Measurements from ENCODE around the gene FOXK1.

Gene FOXK1

DNA sequence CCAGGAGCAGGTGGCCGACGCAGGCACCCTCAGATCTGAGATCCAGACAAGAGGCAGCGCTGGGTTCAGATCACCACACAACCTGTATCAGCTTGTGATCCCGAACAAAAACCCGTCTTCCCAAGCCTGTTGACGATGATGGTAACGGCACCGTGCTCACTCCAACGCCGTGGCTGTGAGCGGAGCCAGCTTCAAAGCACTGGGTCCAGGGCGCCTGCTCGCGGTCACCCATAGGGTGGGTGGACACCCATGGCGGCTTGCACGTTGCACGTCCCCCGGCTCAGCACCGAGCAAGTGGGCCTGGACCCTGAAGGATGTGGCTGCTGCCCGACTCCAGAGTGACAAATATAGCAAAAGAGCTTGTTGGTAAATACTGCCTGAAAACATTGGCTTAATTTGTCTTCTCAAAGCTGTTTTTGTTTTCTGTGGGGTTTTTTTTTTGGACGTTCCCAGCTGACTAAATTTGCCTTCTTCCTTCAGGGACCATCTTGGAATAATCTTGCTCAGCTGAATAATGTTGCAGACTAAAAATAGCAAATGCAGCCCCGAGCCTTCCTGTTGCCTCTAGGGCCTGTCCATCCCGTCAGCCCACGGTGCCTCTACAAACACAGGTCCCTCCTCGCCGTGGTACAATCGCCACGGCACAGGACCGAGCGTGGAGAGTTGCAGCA, 41.0 kb downstream of the FOXK1 start:
- WGBS, 2 donors (ENCODE audit: extremely low coverage in 2 of 2, insufficient read length in 2 of 2, insufficient replicate concordance in 1 of 2), result no CpG with 5 or more reads among the region's 30 CpGs
- peak overlapping the region; percentile 84 for H2AK5ac ChIP-seq (ENCODE audit: low read depth, low read length)
- H3K4me1 ChIP-seq (ENCODE audit: control insufficient read depth in 2 of 2, insufficient read depth in 1 of 2, low read depth in 1 of 2, low read length in 2 of 2), result peaks cover 12 to 18% of the 10 kb centered on the region in 2 donors
- H3K14ac ChIP-seq (ENCODE audit: low read length), result peak overlapping the region; percentile 38
- no peak overlapping the region for H2BK12ac ChIP-seq (ENCODE audit: low read length)
- peak overlapping the region; percentile 71 for H3K18ac ChIP-seq (ENCODE audit: low read length)
- no peaks in the 10 kb centered on the region for H3K27me3 ChIP-seq (ENCODE audit: control insufficient read depth in 3 of 3, insufficient read depth in 3 of 3, low read depth in 1 of 3, low read length in 3 of 3)
- DNase-seq (ENCODE audit: low spot score), result no peak
- H3K79me1 ChIP-seq (ENCODE audit: low read depth, low read length), result peaks cover 21% of the 10 kb centered on the region
- H3K4me2 ChIP-seq (ENCODE audit: insufficient read depth, low read length, poor library complexity, severe bottlenecking), result no peak overlapping the region
- no peak overlapping the region for H3K27ac ChIP-seq (replicated peaks; ENCODE audit: low read length)
- peak overlapping the region; percentile 11 for H2BK5ac ChIP-seq (ENCODE audit: low read length)
- peak overlapping the region; percentile 97 for H3K23ac ChIP-seq (ENCODE audit: low read depth, low read length, poor library complexity)
- H4K91ac ChIP-seq (ENCODE audit: low read depth, low read length, poor library complexity), result no peak overlapping the region
- no peaks in the 10 kb centered on the region for H3K9me3 ChIP-seq (replicated peaks in 1 of 2; ENCODE audit: control insufficient read depth in 2 of 2, insufficient read depth in 1 of 2, low read depth in 1 of 2, low read length in 2 of 2)
- H3K4ac ChIP-seq (ENCODE audit: low read length), result no peak overlapping the region
- no peak overlapping the region for H2AFZ ChIP-seq (ENCODE audit: low read length)
- H3K4me3 ChIP-seq (ENCODE audit: low read length in 2 of 2), result no peak overlapping the region
- H2BK120ac ChIP-seq (ENCODE audit: low read depth, low read length), result peak overlapping the region; percentile 91
- no peak overlapping the region for H2BK15ac ChIP-seq (ENCODE audit: low read length)
- no peak overlapping the region for H3K9ac ChIP-seq (ENCODE audit: low read depth, low read length, poor library complexity)
- H3K36me3 ChIP-seq (replicated peaks in 1 of 2; ENCODE audit: control insufficient read depth in 2 of 2, insufficient read depth in 2 of 2, low read length in 2 of 2), result peaks cover 5 to 50% of the 10 kb centered on the region in 2 donors
- no peak overlapping the region for H4K8ac ChIP-seq (ENCODE audit: low read depth, low read length)

DNA sequence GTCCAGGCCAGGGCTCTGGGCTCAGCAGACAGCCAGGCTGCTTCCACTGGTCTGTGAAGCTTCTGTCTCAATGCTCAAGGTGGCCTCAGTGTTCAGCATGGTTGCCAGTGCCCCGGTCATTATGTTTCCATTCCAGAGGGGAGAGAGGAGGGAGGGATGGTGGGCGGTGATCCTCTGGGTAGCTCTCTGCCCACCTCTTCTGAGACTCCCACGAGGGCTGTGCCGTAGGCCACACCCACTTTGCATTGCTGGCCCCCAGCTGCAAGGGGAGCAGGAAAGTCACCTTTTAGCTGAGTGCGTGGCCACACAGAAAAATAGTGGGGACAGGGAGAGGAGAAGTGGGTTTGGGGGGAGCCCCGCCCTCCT, 42.5 kb downstream of the FOXK1 start:
- no peak overlapping the region for H2BK120ac ChIP-seq (ENCODE audit: low read depth, low read length)
- H3K4me1 ChIP-seq (ENCODE audit: control insufficient read depth in 2 of 2, insufficient read depth in 1 of 2, low read depth in 1 of 2, low read length in 2 of 2), result peaks cover 12 to 18% of the 10 kb centered on the region in 2 donors
- H4K8ac ChIP-seq (ENCODE audit: low read depth, low read length), result no peak overlapping the region
- peak overlapping the region; percentile 89 for H3K14ac ChIP-seq (ENCODE audit: low read length)
- no peak for DNase-seq (ENCODE audit: low spot score)
- H2AK5ac ChIP-seq (ENCODE audit: low read depth, low read length), result peak overlapping the region; percentile 86
- H2AFZ ChIP-seq (ENCODE audit: low read length), result peak overlapping the region; percentile 80
- peak overlapping the region; percentile 85 for H4K91ac ChIP-seq (ENCODE audit: low read depth, low read length, poor library complexity)
- peak overlapping the region; percentile 66 for H2BK5ac ChIP-seq (ENCODE audit: low read length)
- H3K18ac ChIP-seq (ENCODE audit: low read length), result peak overlapping the region; percentile 99
- peak overlapping the region in 1 of 2 donors; percentile 41 for H3K4me3 ChIP-seq (ENCODE audit: low read length in 2 of 2)
- peak overlapping the region; percentile 98 for H2BK12ac ChIP-seq (ENCODE audit: low read length)
- H3K79me1 ChIP-seq (ENCODE audit: low read depth, low read length), result peaks cover 21% of the 10 kb centered on the region
- H3K36me3 ChIP-seq (replicated peaks in 1 of 2; ENCODE audit: control insufficient read depth in 2 of 2, insufficient read depth in 2 of 2, low read length in 2 of 2), result peaks cover 5 to 54% of the 10 kb centered on the region in 2 donors
- peak overlapping the region; percentile 84 for H3K9ac ChIP-seq (ENCODE audit: low read depth, low read length, poor library complexity)
- H3K27me3 ChIP-seq (ENCODE audit: control insufficient read depth in 3 of 3, insufficient read depth in 3 of 3, low read depth in 1 of 3, low read length in 3 of 3), result no peaks in the 10 kb centered on the region
- no CpG with 5 or more reads among the region's 6 CpGs for WGBS, 2 donors (ENCODE audit: extremely low coverage in 2 of 2, insufficient read length in 2 of 2, insufficient replicate concordance in 1 of 2)
- H3K9me3 ChIP-seq (replicated peaks in 1 of 2; ENCODE audit: control insufficient read depth in 2 of 2, insufficient read depth in 1 of 2, low read depth in 1 of 2, low read length in 2 of 2), result no peaks in the 10 kb centered on the region
- H3K27ac ChIP-seq (replicated peaks; ENCODE audit: low read length), result peak overlapping the region; percentile 72
- H3K4me2 ChIP-seq (ENCODE audit: insufficient read depth, low read length, poor library complexity, severe bottlenecking), result no peak overlapping the region
- H3K4ac ChIP-seq (ENCODE audit: low read length), result peak overlapping the region; percentile 98
- H2BK15ac ChIP-seq (ENCODE audit: low read length), result no peak overlapping the region
- H3K23ac ChIP-seq (ENCODE audit: low read depth, low read length, poor library complexity), result peak overlapping the region; percentile 98

DNA sequence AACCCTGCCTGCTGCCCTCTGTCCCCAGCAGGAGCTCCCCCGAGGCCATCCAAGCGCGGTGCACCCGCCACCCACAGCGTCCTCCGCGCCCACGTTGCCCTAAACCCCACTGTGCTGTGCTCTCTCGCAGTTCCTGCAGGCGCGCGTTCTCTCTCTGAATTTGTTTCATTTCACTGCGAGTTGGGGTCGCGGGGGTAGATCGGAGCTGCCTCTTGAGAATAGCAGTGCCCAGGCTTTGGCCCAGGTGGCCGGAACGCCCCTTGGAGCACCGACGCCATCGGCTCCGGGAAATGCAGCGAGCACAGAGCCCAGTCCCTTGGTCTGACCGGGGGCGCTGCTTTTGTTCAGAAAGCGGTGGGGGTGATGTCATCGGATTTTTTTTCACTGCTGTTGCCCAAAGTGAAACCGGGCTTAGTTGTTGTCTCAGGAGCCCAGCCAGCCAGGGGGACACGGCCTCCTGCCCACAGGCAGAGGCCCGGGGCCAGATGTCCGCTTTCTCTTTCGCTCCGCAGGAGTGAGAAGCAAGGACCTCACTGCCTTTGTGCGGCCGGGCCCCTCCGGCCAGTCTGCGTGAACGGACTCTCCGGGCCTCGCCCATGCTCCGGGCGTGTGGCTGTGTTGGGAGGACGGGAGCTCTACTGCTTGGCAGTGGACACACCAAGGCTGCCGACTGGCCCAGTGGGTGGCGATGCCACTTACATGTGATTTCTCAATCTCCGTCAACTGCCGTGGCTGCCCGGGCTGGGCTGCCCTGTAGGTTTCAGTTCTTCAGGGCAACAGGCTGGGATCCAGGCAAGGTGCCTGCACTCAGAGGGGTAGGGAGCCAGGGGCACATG, 43.1 kb downstream of the FOXK1 start:
- H4K8ac ChIP-seq (ENCODE audit: low read depth, low read length), result peak overlapping the region; percentile 82
- H2AFZ ChIP-seq (ENCODE audit: low read length), result peak overlapping the region; percentile 80
- WGBS, 2 donors (ENCODE audit: extremely low coverage in 2 of 2, insufficient read length in 2 of 2, insufficient replicate concordance in 1 of 2), result no CpG with 5 or more reads among the region's 48 CpGs
- H3K9ac ChIP-seq (ENCODE audit: low read depth, low read length, poor library complexity), result peak overlapping the region; percentile 84
- peak overlapping the region; percentile 97 for H3K14ac ChIP-seq (ENCODE audit: low read length)
- peak overlapping the region; percentile 2 for H3K4me2 ChIP-seq (ENCODE audit: insufficient read depth, low read length, poor library complexity, severe bottlenecking)
- peak overlapping the region; percentile 98 for H3K23ac ChIP-seq (ENCODE audit: low read depth, low read length, poor library complexity)
- H3K27ac ChIP-seq (replicated peaks; ENCODE audit: low read length), result peak overlapping the region; percentile 72
- H3K4me1 ChIP-seq (ENCODE audit: control insufficient read depth in 2 of 2, insufficient read depth in 1 of 2, low read depth in 1 of 2, low read length in 2 of 2), result peaks cover 12 to 18% of the 10 kb centered on the region in 2 donors
- peaks cover 5 to 54% of the 10 kb centered on the region in 2 donors for H3K36me3 ChIP-seq (replicated peaks in 1 of 2; ENCODE audit: control insufficient read depth in 2 of 2, insufficient read depth in 2 of 2, low read length in 2 of 2)
- peak overlapping the region; percentile 93 for H2AK5ac ChIP-seq (ENCODE audit: low read depth, low read length)
- H4K91ac ChIP-seq (ENCODE audit: low read depth, low read length, poor library complexity), result peak overlapping the region; percentile 85
- H3K18ac ChIP-seq (ENCODE audit: low read length), result peak overlapping the region; percentile 99
- peak; percentile 37 for DNase-seq (ENCODE audit: low spot score)
- peak overlapping the region; percentile 98 for H3K4ac ChIP-seq (ENCODE audit: low read length)
- peak overlapping the region; percentile 66 for H2BK5ac ChIP-seq (ENCODE audit: low read length)
- peaks cover 21% of the 10 kb centered on the region for H3K79me1 ChIP-seq (ENCODE audit: low read depth, low read length)
- peak overlapping the region; percentile 84 for H2BK15ac ChIP-seq (ENCODE audit: low read length)
- H2BK12ac ChIP-seq (ENCODE audit: low read length), result peak overlapping the region; percentile 98
- H3K4me3 ChIP-seq (ENCODE audit: low read length in 2 of 2), result peak overlapping the region in 1 of 2 donors; percentile 41
- no peak overlapping the region for H2BK120ac ChIP-seq (ENCODE audit: low read depth, low read length)
- no peaks in the 10 kb centered on the region for H3K27me3 ChIP-seq (ENCODE audit: control insufficient read depth in 3 of 3, insufficient read depth in 3 of 3, low read depth in 1 of 3, low read length in 3 of 3)
- no peaks in the 10 kb centered on the region for H3K9me3 ChIP-seq (replicated peaks in 1 of 2; ENCODE audit: control insufficient read depth in 2 of 2, insufficient read depth in 1 of 2, low read depth in 1 of 2, low read length in 2 of 2)

All from neuronal stem cell (in vitro differentiated cells).